Ishikawa (cell line): ENCODE results near the gene AGPAT3.

Experiments used
- CEBPB ChIP-seq: IDR thresholded peaks from 2 replicates; pipeline ENCODE4 v1.6.1; 2012
- EP300 ChIP-seq: IDR thresholded peaks from 2 replicates; pipeline ENCODE4 v1.6.1; 2012; ENCODE audit warnings: borderline replicate concordance
- MAX ChIP-seq: IDR thresholded peaks from 2 replicates; pipeline ENCODE4 v1.6.1; 2012
- TCF12 ChIP-seq: IDR thresholded peaks from 2 replicates; pipeline ENCODE4 v1.6.1; 2012; ENCODE audit warnings: low read depth
- TF ChIP-seq, protein P1 (sequence below): IDR thresholded peaks from 2 replicates; pipeline ENCODE4 v1.6.1; 2012

- TF ChIP-seq EP300 (no peak), TCF12 (no peak), MAX (no peak), CEBPB (no peak)
- TF ChIP-seq, protein P1, sequence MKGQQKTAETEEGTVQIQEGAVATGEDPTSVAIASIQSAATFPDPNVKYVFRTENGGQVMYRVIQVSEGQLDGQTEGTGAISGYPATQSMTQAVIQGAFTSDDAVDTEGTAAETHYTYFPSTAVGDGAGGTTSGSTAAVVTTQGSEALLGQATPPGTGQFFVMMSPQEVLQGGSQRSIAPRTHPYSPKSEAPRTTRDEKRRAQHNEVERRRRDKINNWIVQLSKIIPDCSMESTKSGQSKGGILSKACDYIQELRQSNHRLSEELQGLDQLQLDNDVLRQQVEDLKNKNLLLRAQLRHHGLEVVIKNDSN = no peak
These were observed 120.7 kb downstream of the AGPAT3 start for GRCh38 chr21:43985690-43986251.
